ENCODE results near the gene TGM2.

DNA sequence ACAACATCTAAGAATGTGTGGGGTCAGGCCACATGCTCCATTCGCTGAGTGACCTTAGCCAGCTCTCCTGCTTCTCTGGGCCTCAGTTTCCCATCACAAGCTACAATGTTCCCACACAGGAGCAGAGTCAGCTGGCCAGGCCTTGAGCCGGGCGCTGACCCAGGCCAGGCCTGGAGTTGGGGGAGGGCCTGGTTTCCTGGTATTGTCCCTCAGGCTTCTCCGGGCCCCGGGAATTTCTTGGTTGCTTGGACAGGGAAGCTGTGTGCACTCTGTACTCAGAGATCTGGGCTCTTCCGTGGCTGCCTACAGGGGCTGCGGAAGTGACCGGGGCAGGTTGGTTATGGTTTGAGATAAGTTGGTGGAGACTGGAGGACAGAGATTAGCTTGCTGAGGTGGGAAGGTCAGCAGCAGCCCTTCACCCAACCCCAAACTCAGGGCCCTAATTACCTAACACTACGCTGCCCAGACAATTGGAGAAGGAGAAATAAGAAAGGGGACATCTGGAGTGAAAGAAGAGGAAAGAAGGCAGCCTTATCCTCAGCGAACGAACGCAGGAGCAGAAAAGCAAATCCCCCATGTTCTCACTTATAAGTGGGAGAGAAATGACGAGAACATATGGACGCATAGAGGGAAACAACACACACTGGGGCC lies 6.2 kb downstream of the TGM2 start:
- no peak for TF ChIP-seq POLR2A (IDR thresholded peaks at IDR 0.05)
- TF ChIP-seq, protein P1, sequence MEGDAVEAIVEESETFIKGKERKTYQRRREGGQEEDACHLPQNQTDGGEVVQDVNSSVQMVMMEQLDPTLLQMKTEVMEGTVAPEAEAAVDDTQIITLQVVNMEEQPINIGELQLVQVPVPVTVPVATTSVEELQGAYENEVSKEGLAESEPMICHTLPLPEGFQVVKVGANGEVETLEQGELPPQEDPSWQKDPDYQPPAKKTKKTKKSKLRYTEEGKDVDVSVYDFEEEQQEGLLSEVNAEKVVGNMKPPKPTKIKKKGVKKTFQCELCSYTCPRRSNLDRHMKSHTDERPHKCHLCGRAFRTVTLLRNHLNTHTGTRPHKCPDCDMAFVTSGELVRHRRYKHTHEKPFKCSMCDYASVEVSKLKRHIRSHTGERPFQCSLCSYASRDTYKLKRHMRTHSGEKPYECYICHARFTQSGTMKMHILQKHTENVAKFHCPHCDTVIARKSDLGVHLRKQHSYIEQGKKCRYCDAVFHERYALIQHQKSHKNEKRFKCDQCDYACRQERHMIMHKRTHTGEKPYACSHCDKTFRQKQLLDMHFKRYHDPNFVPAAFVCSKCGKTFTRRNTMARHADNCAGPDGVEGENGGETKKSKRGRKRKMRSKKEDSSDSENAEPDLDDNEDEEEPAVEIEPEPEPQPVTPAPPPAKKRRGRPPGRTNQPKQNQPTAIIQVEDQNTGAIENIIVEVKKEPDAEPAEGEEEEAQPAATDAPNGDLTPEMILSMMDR (IDR thresholded peaks at IDR 0.05 in 8 of 11, conservative IDR thresholded peaks at IDR 0.05 in 3 of 11): no peak

Data from spleen (tissue), 7 donors.